ENCODE results near the gene SOX9.

The SOX9 gene

DNA sequence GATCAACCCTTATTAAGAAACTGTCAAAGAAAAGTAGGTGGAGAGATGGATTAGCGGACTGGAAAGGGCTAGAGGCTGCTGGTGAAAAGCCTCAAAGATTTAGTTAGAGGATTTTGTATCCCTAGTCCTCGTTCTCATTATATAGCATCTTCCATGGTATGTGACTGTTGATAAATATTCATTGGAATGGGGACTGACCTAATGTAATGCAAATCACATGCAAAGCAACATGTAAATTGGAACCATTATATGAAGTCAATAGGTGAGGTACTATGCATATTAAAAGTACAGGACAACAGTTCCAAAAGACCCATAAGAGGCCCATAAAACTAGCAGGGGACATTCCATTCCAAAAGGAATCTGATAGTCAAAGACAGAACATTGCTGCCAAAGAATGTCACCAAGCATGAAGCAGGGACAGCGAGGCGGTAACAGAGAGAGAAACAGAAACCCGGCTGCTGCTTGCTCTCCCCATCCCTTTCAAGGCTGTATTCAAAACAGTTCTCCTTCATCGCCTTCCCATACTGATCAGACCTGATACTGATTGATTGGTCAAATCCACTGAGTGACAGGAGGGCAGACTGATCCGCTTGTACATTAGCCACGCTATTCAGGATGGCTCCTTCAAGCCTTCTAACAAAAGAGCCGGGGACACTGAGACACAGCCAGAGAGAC lies 44.5 kb downstream of the SOX9 start:
- no peak for DNase-seq

DNA sequence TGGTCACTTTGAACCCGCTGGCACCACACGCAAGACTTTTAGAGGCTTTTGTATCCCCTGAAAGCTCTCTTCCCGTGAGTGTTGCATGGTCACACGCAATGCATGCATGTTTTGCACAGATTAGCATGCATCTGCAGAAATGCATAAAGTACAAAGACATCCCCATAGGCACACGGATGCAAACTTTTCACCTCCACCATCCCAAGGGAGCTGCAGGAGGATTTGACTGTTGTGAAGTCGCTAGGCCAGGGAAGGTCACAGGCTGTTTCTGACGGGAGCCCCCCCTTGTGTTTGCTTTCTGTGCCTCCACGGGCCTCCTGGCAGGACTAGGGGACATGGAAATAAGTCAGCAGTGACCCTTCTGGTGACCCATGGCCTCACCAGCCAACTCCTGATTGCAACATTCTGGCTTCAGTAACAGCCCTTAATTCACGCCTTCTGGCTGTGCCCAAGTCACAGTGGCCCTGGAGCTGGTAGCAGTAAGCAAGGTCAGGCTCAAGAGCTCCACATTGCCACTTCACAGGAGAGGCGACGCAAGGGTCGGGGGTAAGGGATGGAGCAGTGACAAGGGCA lies 45.1 kb downstream of the SOX9 start:
- DNase-seq = no peak

DNA sequence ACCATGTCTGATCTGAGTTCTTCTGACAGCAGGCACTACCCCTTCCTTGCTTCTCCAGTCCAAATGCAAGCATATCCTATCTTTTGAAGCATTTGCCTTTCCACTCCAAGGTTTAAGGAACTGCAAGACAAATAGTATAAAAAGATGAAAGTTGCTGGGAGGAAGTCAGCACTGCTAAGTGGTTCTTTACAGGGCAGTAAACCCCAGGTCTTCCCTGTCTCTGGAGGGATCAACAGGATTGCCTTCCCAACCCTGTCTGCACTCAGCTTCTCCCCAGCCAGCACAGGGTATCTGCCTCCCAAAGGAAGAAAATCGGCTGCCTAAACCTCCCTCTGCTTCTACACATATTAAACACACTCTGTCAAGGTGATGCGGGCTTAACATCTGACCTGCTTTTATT lies 46.8 kb downstream of the SOX9 start:
- no peak for DNase-seq

DNA sequence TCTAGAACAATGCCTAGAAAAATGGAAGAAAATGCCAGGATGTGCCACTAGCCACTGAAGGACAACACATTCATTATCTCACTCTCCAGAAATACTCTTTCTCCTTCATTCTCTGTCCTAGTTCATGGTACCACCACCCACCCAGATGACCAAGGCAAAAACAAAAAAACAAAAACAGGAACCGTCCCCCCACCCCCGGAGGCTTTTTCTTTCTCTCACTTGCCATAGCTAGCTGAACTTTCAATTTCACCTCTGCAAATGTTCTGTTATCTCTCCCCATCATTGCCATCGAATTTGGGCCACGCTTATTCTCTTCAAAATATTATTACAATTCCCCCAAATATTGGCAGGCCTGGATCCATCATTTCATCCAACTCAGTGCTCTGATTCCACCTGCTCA lies 49.0 kb downstream of the SOX9 start:
- no peak for DNase-seq

DNA sequence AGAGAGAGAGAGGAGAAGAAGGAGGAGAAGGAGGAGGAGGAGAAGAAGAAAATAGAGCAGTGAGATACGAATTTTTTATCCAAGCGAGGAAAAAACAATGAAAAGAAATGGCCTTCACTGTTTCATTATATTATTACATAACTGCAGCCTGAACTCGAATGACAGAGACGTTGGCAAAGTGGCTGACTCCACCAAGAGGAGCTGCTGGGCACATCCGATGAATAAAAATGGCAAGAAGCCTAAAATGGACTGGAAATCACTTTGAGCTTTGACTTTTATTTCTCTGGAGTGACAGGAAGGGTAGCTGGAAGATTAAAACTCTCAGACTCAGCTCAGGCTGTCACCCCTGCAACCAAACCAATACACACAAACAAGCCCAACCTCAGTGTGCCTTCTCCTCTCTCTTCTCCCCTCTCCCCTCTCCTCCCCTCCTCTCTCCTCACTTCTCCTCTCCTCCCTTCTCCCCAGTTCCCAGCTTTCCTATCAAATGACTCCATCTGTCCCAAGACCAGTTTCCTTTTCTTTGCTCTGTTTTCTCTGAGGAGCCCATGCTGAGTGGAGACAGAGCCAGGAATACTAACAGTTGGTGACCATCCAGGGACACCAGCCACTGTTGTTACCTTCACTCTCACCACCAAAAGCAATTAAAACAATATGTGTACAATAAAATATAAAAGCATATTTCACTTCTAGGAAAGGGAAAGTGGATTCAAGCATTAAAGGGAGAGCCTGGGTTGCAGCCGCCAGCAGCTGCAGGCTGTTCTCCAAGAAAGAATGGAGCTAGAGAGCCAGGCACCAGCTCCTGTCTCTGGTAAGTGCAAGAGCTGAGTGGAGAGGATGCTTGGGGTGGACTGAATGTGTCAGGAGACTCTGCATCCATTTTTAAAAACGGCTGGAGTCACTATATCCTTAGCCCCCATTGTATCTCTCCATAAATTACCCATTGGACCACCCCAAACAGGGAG lies 51.2 kb downstream of the SOX9 start:
- no peak for DNase-seq

GRCh38 chr17:72173499-72174116 lies 52.8 kb downstream of the SOX9 start:
- no peak for DNase-seq

DNA sequence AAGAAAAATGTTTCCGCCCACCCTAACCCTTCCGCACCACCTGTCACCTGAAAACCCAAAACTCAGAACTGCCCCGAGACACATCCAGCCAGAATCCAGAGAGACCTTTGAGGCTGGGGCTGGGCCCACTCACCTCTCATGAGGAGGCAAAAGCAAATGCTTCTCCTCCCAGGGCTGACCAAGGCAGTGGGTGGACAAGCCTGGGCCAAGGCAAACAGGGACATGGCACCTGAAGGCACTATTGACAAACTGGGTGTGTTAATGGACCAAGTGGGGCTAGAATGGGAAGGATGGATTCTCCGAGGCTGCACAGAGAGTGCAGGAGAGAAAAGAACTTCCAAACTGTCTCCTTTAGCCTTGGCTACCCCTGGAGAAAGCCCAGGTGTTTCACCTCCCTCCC lies 54.4 kb downstream of the SOX9 start:
- DNase-seq = no peak

Data from activated CD4-positive, alpha-beta T cell treated with anti-CD3 and anti-CD28 coated beads, Interleukin-2, amount 50 U/mL, for 4 hours (primary cell).